Hepatocyte (in vitro differentiated cells): ENCODE data around the gene FERMT3.
A peak's percentile ranks its signal among the peaks of the same experiment; 100 is the strongest.

Experiments used
- EZH2 ChIP-seq: fragments of 200-600 bp; sonication (generic); IDR thresholded peaks from 2 replicates; pipeline ENCODE4 v1.6.1; 2016; ENCODE audit warnings: antibody characterized with exemption, mild to moderate bottlenecking, borderline replicate concordance
- EZH2phosphoT487 ChIP-seq: fragments of 200-600 bp; sonication (generic); IDR thresholded peaks from one replicate; pipeline ENCODE4 v1.6.1; 2018; ENCODE audit warnings: antibody characterized with exemption, mild to moderate bottlenecking, low read depth, moderate library complexity; ENCODE audit not compliant: unreplicated experiment, severe bottlenecking
- TF ChIP-seq, protein P1 (sequence below): fragments of 200-600 bp; sonication (generic); IDR thresholded peaks from 2 replicates; pipeline ENCODE4 v1.5.1; 2016; ENCODE audit warnings: antibody characterized with exemption, mild to moderate bottlenecking; ENCODE audit not compliant: poor library complexity

DNA sequence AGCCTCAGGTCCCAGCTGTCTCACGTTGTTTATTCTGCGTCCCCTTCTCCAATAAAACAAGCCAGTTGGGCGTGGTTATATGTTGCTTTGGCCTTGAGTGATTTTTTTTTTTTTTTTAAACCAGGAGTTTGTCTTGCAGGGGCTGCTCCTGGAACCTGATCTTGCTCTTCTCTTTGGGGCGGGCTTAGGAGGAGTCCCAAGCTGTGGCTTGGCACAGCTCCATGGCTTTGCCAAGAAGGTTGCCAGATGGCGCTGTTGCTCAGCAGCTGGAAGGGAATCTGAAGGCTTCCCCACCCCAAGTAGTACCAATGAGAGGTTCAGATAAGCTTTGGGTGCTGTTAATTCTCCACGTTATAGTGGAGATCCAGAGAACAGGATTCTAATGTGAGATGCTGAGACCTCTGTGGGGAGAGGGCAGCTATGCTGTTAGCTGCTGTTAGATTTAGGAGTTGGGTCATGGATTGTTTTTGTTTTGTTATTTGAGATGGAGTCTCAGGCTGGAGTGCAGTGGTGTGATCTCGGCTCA is 2.0 kb upstream of the FERMT3 start:
- TF ChIP-seq, protein P1, sequence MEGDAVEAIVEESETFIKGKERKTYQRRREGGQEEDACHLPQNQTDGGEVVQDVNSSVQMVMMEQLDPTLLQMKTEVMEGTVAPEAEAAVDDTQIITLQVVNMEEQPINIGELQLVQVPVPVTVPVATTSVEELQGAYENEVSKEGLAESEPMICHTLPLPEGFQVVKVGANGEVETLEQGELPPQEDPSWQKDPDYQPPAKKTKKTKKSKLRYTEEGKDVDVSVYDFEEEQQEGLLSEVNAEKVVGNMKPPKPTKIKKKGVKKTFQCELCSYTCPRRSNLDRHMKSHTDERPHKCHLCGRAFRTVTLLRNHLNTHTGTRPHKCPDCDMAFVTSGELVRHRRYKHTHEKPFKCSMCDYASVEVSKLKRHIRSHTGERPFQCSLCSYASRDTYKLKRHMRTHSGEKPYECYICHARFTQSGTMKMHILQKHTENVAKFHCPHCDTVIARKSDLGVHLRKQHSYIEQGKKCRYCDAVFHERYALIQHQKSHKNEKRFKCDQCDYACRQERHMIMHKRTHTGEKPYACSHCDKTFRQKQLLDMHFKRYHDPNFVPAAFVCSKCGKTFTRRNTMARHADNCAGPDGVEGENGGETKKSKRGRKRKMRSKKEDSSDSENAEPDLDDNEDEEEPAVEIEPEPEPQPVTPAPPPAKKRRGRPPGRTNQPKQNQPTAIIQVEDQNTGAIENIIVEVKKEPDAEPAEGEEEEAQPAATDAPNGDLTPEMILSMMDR: peak; percentile 66
- TF ChIP-seq EZH2phosphoT487: no peak
- no peak for TF ChIP-seq EZH2
